ENCODE results near the gene FGF10. TPM values are rescaled to one million over a fixed set of nuclear protein-coding genes. Genes with fewer than 3 reads are reported as not detected.

The FGF10 gene
- total and polyA plus RNA-seq, 2 of the 4 experiments (the other 2 are of a cell fraction), result not detected

- ATAC-seq (ENCODE audit: low read depth), result no peak
- Histone ChIP-seq H3K4me1 (ENCODE audit: control insufficient read depth, insufficient read depth, low read length) (no peaks in the 10 kb centered on the region), H2BK20ac (ENCODE audit: low read depth, low read length) (no peak overlapping the region), H3K9me1 (ENCODE audit: insufficient read depth, low read length) (no peaks in the 10 kb centered on the region), H2BK5ac (ENCODE audit: low read depth, low read length, poor library complexity, severe bottlenecking) (no peak overlapping the region), H3K14ac (replicated peaks; ENCODE audit: low read depth, low read length) (no peak overlapping the region), H4K20me1 (ENCODE audit: insufficient read depth, low read length) (no peaks in the 10 kb centered on the region), H2BK15ac (ENCODE audit: low read depth, low read length) (no peak overlapping the region), H3K79me1 (ENCODE audit: low read depth in 1 of 2, low read length in 2 of 2) (no peaks in the 10 kb centered on the region), H2AK9ac (replicated peaks; ENCODE audit: low read depth, low read length, poor library complexity) (no peak overlapping the region), H2BK120ac (ENCODE audit: low read depth, low read length) (no peak overlapping the region), H4K8ac (ENCODE audit: low read depth in 2 of 2, low read length in 2 of 2) (no peak overlapping the region), H3K18ac (ENCODE audit: low read depth, low read length) (no peak overlapping the region), H4K91ac (ENCODE audit: insufficient read depth, low read depth, low read length) (no peak overlapping the region), H3K9me3 (ENCODE audit: control insufficient read depth, insufficient read depth, low read length) (no peaks in the 10 kb centered on the region), H3K4me3 (ENCODE audit: insufficient read depth, low read depth, low read length) (no peak overlapping the region), H4K5ac (ENCODE audit: low read depth, low read length) (no peak overlapping the region), H3K27me3 (ENCODE audit: control insufficient read depth, insufficient read depth, low read length) (no peaks in the 10 kb centered on the region), H3K4ac (ENCODE audit: low read depth, low read length) (no peak overlapping the region), H3K4me2 (ENCODE audit: low read depth, low read length) (no peak overlapping the region), H3K27ac (ENCODE audit: insufficient read depth, low read length) (no peak overlapping the region), H3K36me3 (ENCODE audit: control insufficient read depth, insufficient read depth, low read length) (no peaks in the 10 kb centered on the region), H2AFZ (replicated peaks; ENCODE audit: low read length, poor library complexity) (no peak overlapping the region), H3K23ac (ENCODE audit: low read depth, low read length) (no peak overlapping the region), H3K9ac (ENCODE audit: low read depth, low read length) (no peak overlapping the region), H3K56ac (ENCODE audit: extremely low read depth, insufficient read depth, low read length) (no peak overlapping the region), H2AK5ac (ENCODE audit: low read depth, low read length) (no peak overlapping the region)
- WGBS, 2 experiments (ENCODE audit: extremely low coverage in 2 of 2, insufficient read length in 1 of 2), result no CpG with 5 or more reads among the region's 1 CpG
- in situ Hi-C loops (cut with MboI; ENCODE audit: low sequenced_read_pairs), result no loop called here
- no TSS peak for BruUV-seq (replicated peaks)
- POLR2A ChIA-PET (ENCODE audit: unreplicated experiment), result no interaction called here
- dilution Hi-C loops (cut with HindIII; ENCODE audit: low sequenced_read_pairs, unreplicated experiment), result no loop called here
- CTCF ChIA-PET, result no interaction called here
- intact Hi-C loops (cut with micrococcal nuclease), result no loop called here
- DNase-seq, result no peak
- TF ChIP-seq CHD1 (IDR thresholded peaks at IDR 0.05; ENCODE audit: low read depth, low read length) (no peak), MAFK (IDR thresholded peaks at IDR 0.05; ENCODE audit: low read depth, low read length) (0 out of 2 replicates have a peak, but pooled peaks have one; percentile 25), NFE2L2 (IDR thresholded peaks at IDR 0.05; ENCODE audit: low read depth, low read length) (no peak), CTCF (conservative IDR thresholded peaks at IDR 0.05; ENCODE audit: low read depth, low read length) (no peak), CEBPB (IDR thresholded peaks at IDR 0.05; ENCODE audit: low read depth, low read length) (no peak)
These were observed 22.0 kb downstream of the FGF10 start for GRCh38 chr5:44367203-44367602.
